Measurements from ENCODE around the gene FNBP1. TPM values are rescaled to one million over a fixed set of nuclear protein-coding genes. Genes with fewer than 3 reads are reported as not detected.

The FNBP1 gene
- total and polyA plus RNA-seq, 2 experiments from 2014 or later, result 19.5 to 21.0 TPM

DNA sequence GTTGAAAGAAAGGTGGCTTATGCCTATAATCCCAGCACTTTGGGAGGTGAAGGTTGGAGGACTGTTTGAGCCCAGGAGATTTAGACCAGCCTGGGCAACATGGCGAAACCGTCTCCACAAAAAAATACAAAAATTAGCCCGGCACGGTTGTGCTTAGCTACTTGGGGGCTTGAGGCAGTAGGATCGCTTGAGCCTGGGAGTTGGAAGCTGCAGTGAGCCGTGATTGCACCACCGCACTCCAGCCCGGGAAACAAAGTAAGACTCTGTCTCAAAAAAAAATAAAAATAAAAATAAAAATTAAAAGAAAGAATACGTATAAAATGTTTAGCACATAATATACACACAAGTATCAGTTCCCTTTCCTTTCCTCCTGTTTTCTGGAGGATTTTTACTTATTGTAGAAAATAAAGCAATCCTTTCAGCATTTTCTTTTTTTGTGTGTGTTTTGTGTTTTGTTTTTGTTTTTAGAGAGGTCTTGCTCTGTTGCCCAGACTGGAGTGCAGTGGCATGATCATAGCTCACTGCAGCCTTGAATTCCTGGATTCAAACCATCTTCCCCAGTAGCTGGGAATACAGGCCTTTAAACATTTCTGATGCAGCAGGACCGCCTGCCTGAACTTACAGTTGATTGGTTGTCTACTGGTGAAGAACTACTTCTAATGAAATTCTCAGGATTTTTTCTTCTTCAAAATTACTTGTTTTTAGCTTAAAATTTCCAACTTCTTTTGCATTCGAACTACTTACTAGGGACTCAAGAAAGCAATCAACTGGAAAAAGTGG, 6.6 kb upstream of the FNBP1 start:
- H4K20me1 ChIP-seq (ENCODE audit: insufficient read depth, poor library complexity, severe bottlenecking), result no peaks in the 10 kb centered on the region
- H3K9me2 ChIP-seq (replicated peaks; ENCODE audit: insufficient read depth), result no peaks in the 10 kb centered on the region
- H3K79me2 ChIP-seq, result peaks cover 21% of the 10 kb centered on the region
- H3K36me3 ChIP-seq (replicated peaks; ENCODE audit: insufficient read depth, low read depth), result no peaks in the 10 kb centered on the region
- no peaks in the 10 kb centered on the region for H3K27me3 ChIP-seq
- no peak overlapping the region for H3K27ac ChIP-seq
- 90% methylated on average over 11 of the region's 11 CpGs for WGBS (ENCODE audit: low lambda C conversion rate, missing lambda C conversion rate)
- no peaks in the 10 kb centered on the region for H3K9me3 ChIP-seq (ENCODE audit: low read depth)
- TF ChIP-seq EZH2phosphoT487 (IDR thresholded peaks at IDR 0.05; ENCODE audit: low read depth, severe bottlenecking, unreplicated experiment) (no peak), EZH2 (IDR thresholded peaks at IDR 0.05; ENCODE audit: borderline replicate concordance) (no peak)
- TF ChIP-seq, protein P1, sequence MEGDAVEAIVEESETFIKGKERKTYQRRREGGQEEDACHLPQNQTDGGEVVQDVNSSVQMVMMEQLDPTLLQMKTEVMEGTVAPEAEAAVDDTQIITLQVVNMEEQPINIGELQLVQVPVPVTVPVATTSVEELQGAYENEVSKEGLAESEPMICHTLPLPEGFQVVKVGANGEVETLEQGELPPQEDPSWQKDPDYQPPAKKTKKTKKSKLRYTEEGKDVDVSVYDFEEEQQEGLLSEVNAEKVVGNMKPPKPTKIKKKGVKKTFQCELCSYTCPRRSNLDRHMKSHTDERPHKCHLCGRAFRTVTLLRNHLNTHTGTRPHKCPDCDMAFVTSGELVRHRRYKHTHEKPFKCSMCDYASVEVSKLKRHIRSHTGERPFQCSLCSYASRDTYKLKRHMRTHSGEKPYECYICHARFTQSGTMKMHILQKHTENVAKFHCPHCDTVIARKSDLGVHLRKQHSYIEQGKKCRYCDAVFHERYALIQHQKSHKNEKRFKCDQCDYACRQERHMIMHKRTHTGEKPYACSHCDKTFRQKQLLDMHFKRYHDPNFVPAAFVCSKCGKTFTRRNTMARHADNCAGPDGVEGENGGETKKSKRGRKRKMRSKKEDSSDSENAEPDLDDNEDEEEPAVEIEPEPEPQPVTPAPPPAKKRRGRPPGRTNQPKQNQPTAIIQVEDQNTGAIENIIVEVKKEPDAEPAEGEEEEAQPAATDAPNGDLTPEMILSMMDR (IDR thresholded peaks at IDR 0.05; ENCODE audit: poor library complexity), result no peak
- peaks cover 12% of the 10 kb centered on the region for H3K4me1 ChIP-seq (ENCODE audit: insufficient read depth)
- H3K4me3 ChIP-seq, result no peak overlapping the region
- DNase-seq (ENCODE audit: low spot score), result no peak
- H2AFZ ChIP-seq, result no peak overlapping the region
- no peak overlapping the region for H3K4me2 ChIP-seq

- no peak overlapping the region for H3K27ac ChIP-seq
- no peaks in the 10 kb centered on the region for H3K9me2 ChIP-seq (replicated peaks; ENCODE audit: insufficient read depth)
- TF ChIP-seq EZH2phosphoT487 (IDR thresholded peaks at IDR 0.05; ENCODE audit: low read depth, severe bottlenecking, unreplicated experiment) (no peak), EZH2 (IDR thresholded peaks at IDR 0.05; ENCODE audit: borderline replicate concordance) (no peak)
- TF ChIP-seq, protein P1 (IDR thresholded peaks at IDR 0.05; ENCODE audit: poor library complexity), result no peak
- H4K20me1 ChIP-seq (ENCODE audit: insufficient read depth, poor library complexity, severe bottlenecking), result peaks cover 12% of the 10 kb centered on the region
- no peak for DNase-seq (ENCODE audit: low spot score)
- no peaks in the 10 kb centered on the region for H3K9me3 ChIP-seq (ENCODE audit: low read depth)
- no peak overlapping the region for H3K4me3 ChIP-seq
- H3K36me3 ChIP-seq (replicated peaks; ENCODE audit: insufficient read depth, low read depth), result no peaks in the 10 kb centered on the region
- peaks cover 12% of the 10 kb centered on the region for H3K79me2 ChIP-seq
- no peak overlapping the region for H2AFZ ChIP-seq
- peaks cover 19% of the 10 kb centered on the region for H3K4me1 ChIP-seq (ENCODE audit: insufficient read depth)
- 61% methylated on average over 4 of the region's 4 CpGs for WGBS (ENCODE audit: low lambda C conversion rate, missing lambda C conversion rate)
- H3K4me2 ChIP-seq, result peak overlapping the region; percentile 32
- H3K27me3 ChIP-seq, result no peaks in the 10 kb centered on the region
Measured at GRCh38 chr9:130045725-130046450, 2.9 kb upstream of the FNBP1 start.

GRCh38 chr9:130043654-130044623, 950 bp upstream of the FNBP1 start:
- no peak for TF ChIP-seq EZH2phosphoT487 (IDR thresholded peaks at IDR 0.05; ENCODE audit: low read depth, severe bottlenecking, unreplicated experiment)
- TF ChIP-seq, protein P1 (IDR thresholded peaks at IDR 0.05; ENCODE audit: poor library complexity), result peak; percentile 8
- peaks cover 32% of the 10 kb centered on the region for H3K79me2 ChIP-seq
- peak; percentile 65 for DNase-seq (ENCODE audit: low spot score)
- H3K9me2 ChIP-seq (replicated peaks; ENCODE audit: insufficient read depth), result no peaks in the 10 kb centered on the region
- 22% methylated on average over 37 of the region's 37 CpGs for WGBS (ENCODE audit: low lambda C conversion rate, missing lambda C conversion rate)
- H4K20me1 ChIP-seq (ENCODE audit: insufficient read depth, poor library complexity, severe bottlenecking), result peaks cover 25% of the 10 kb centered on the region
- no peaks in the 10 kb centered on the region for H3K9me3 ChIP-seq (ENCODE audit: low read depth)
- H2AFZ ChIP-seq, result peak overlapping the region; percentile 78
- H3K4me1 ChIP-seq (ENCODE audit: insufficient read depth), result peaks cover 20% of the 10 kb centered on the region
- H3K27ac ChIP-seq, result peak overlapping the region; percentile 88
- H3K4me2 ChIP-seq, result peak overlapping the region; percentile 98
- peak overlapping the region; percentile 99 for H3K4me3 ChIP-seq
- H3K36me3 ChIP-seq (replicated peaks; ENCODE audit: insufficient read depth, low read depth), result no peaks in the 10 kb centered on the region
- H3K27me3 ChIP-seq, result no peaks in the 10 kb centered on the region

Measured in hepatocyte (in vitro differentiated cells).